Muscle of back (tissue), 13 donors: ENCODE measurements around the gene CYB5D1. TPM values are rescaled to one million over a fixed set of nuclear protein-coding genes. Genes with fewer than 3 reads are reported as not detected.
"Not testable (repeated sequence)": the region's sequence is repeated elsewhere in the genome, so short reads cannot be mapped to it uniquely, and the experiment has no call there.

Source experiments
- DNase-seq, 3 donors: peaks; one replicate each; pipeline versions ENCODE4 v3.0.0 to v3.0.0-alpha.2; 2013
- long read RNA-seq, 9 donors: transcript quantifications; one replicate each; lab custom pipeline, GENCODE V29; 2026
- polyA plus RNA-seq, 10 donors: library from polyadenylated mRNA; unstranded; fragments of 120-200 nt; gene quantifications; one replicate each; pipeline ENCODE4 v1.2.1, GENCODE V29; 2013; ENCODE audit not compliant: insufficient read length in 10 of 10

The CYB5D1 gene
- polyA plus RNA-seq: 1 to 10 TPM; 5.4 to 9.5 (median 8.3) TPM
- long read RNA-seq, donor 1: 0 reads
- long read RNA-seq, donor 2, partial matches to known transcripts: 0 of 2 reads
- long read RNA-seq, donor 2, other reads (novel, unspliced or antisense): 0 of 2 reads
- long read RNA-seq, donor 3: 0 reads
- long read RNA-seq, donor 4: 0 reads
- long read RNA-seq, donor 5, partial matches to known transcripts: 0 of 1 reads
- long read RNA-seq, donor 5, other reads (novel, unspliced or antisense): 0 of 1 reads
- long read RNA-seq, donor 6, partial matches to known transcripts: 0 of 1 reads
- long read RNA-seq, donor 6, other reads (novel, unspliced or antisense): 0 of 1 reads
- long read RNA-seq, donor 7: 0 reads
- long read RNA-seq, donor 8: 0 reads
- long read RNA-seq, donor 9, partial matches to known transcripts: 0 of 1 reads
- long read RNA-seq, donor 9, other reads (novel, unspliced or antisense): 0 of 1 reads

- peak; percentile 95 to 98 (median 96) for DNase-seq
Measured at GRCh38 chr17:7857713-7858521, at the start of gene CYB5D1. Gene CYB5D1, plus strand, starts transcription at chr17:7858003. Its CDS starts 132 bp downstream, at chr17:7858135.

GRCh38 chr17:7809086-7809790 lies 48.6 kb upstream of the CYB5D1 start:
- no peak for DNase-seq

GRCh38 chr17:7809791-7810343 lies 47.9 kb upstream of the CYB5D1 start:
- DNase-seq: not testable (repeated sequence)

- no peak for DNase-seq
Measured at GRCh38 chr17:7811251-7811650, 46.6 kb upstream of the CYB5D1 start.

- no peak for DNase-seq
Measured at GRCh38 chr17:7814969-7815368, 42.8 kb upstream of the CYB5D1 start.

GRCh38 chr17:7816926-7817642 lies 40.7 kb upstream of the CYB5D1 start:
- DNase-seq: no peak

GRCh38 chr17:7817643-7817964 lies 40.2 kb upstream of the CYB5D1 start:
- DNase-seq: no peak

GRCh38 chr17:7818026-7818425 lies 39.8 kb upstream of the CYB5D1 start:
- DNase-seq: no peak

GRCh38 chr17:7818746-7819645 lies 38.8 kb upstream of the CYB5D1 start:
- no peak for DNase-seq

GRCh38 chr17:7820231-7820630 lies 37.6 kb upstream of the CYB5D1 start:
- no peak for DNase-seq

GRCh38 chr17:7822126-7822525 lies 35.7 kb upstream of the CYB5D1 start:
- DNase-seq: no peak

- no peak for DNase-seq
Measured at GRCh38 chr17:7823581-7824001, 34.2 kb upstream of the CYB5D1 start.

GRCh38 chr17:7824021-7824924 lies 33.5 kb upstream of the CYB5D1 start:
- no peak for DNase-seq

GRCh38 chr17:7825206-7825990 lies 32.4 kb upstream of the CYB5D1 start:
- DNase-seq: no peak

- no peak for DNase-seq
Measured at GRCh38 chr17:7830616-7831015, 27.2 kb upstream of the CYB5D1 start.

GRCh38 chr17:7831233-7831632 lies 26.6 kb upstream of the CYB5D1 start:
- DNase-seq: no peak

GRCh38 chr17:7832431-7832830 lies 25.4 kb upstream of the CYB5D1 start:
- no peak for DNase-seq
